HUES6 (cell line): Measurements from ENCODE around the gene CSF1R.

ENCODE experiments used
- H3K27ac ChIP-seq: 2 replicates; pipeline ENCODE4 v1.7.0; 2013; ENCODE audit warnings: low read depth, mild to moderate bottlenecking, low read length, inconsistent platforms
- H3K27me3 ChIP-seq: 2 replicates; pipeline ENCODE4 v1.6.1; 2013; ENCODE audit warnings: low read length; ENCODE audit not compliant: control insufficient read depth, insufficient read depth
- H3K36me3 ChIP-seq: 2 replicates; pipeline ENCODE4 v1.6.1; 2013; ENCODE audit warnings: low read length; ENCODE audit not compliant: control insufficient read depth, insufficient read depth
- H3K4me1 ChIP-seq: 2 replicates; pipeline ENCODE4 v1.6.1; 2013; ENCODE audit warnings: low read length; ENCODE audit not compliant: control insufficient read depth, insufficient read depth
- H3K4me3 ChIP-seq: 2 replicates; pipeline ENCODE4 v1.5.1; 2013; ENCODE audit warnings: low read depth, low read length
- H3K9ac ChIP-seq: one replicate; pipeline ENCODE4 v1.6.1; 2013; ENCODE audit warnings: mild to moderate bottlenecking, low read length
- H3K9me3 ChIP-seq: 2 replicates; pipeline ENCODE4 v1.6.1; 2013; ENCODE audit warnings: low read depth, low read length; ENCODE audit not compliant: control insufficient read depth, insufficient read depth

Gene CSF1R

GRCh38 chr5:150126921-150127265, 40.5 kb upstream of the CSF1R start:
- Histone ChIP-seq H3K4me1 (peaks cover 24% of the 10 kb centered on the region), H3K27ac (no peak overlapping the region), H3K4me3 (no peak overlapping the region), H3K36me3 (peaks cover 24% of the 10 kb centered on the region; the same call in 1 of the 2 replicates), H3K9me3 (no peaks in the 10 kb centered on the region), H3K27me3 (peaks cover 14% of the 10 kb centered on the region), H3K9ac (no peak overlapping the region)

- Histone ChIP-seq H3K27me3 (peaks cover 9% of the 10 kb centered on the region), H3K9me3 (no peaks in the 10 kb centered on the region), H3K4me3 (no peak overlapping the region), H3K9ac (no peak overlapping the region), H3K36me3 (peaks cover 28% of the 10 kb centered on the region; the same call in 1 of the 2 replicates), H3K4me1 (peaks cover 19% of the 10 kb centered on the region), H3K27ac (no peak overlapping the region)
Measured at GRCh38 chr5:150126199-150126920, 40.0 kb upstream of the CSF1R start.

GRCh38 chr5:150125334-150125733, 39.0 kb upstream of the CSF1R start:
- peaks cover 9% of the 10 kb centered on the region for H3K4me1 ChIP-seq
- H3K36me3 ChIP-seq: peaks cover 28% of the 10 kb centered on the region; the same call in 1 of the 2 replicates

GRCh38 chr5:150124596-150124995, 38.2 kb upstream of the CSF1R start:
- H3K9ac ChIP-seq: no peak overlapping the region
- peaks cover 2% of the 10 kb centered on the region; the same call in 1 of the 2 replicates for H3K4me1 ChIP-seq
- H3K27me3 ChIP-seq: peaks cover 3% of the 10 kb centered on the region
- H3K4me3 ChIP-seq: no peak overlapping the region
- H3K9me3 ChIP-seq: no peaks in the 10 kb centered on the region
- no peak overlapping the region for H3K27ac ChIP-seq
- H3K36me3 ChIP-seq: peaks cover 34% of the 10 kb centered on the region; the same call in 1 of the 2 replicates

More at GRCh38 chr5:150125334-150125733, 39.0 kb upstream of the CSF1R start:
- no peak overlapping the region for H3K4me3 ChIP-seq
- H3K27ac ChIP-seq: no peak overlapping the region
- no peak overlapping the region for H3K9ac ChIP-seq
- peaks cover 6% of the 10 kb centered on the region for H3K27me3 ChIP-seq
- no peaks in the 10 kb centered on the region for H3K9me3 ChIP-seq

DNA sequence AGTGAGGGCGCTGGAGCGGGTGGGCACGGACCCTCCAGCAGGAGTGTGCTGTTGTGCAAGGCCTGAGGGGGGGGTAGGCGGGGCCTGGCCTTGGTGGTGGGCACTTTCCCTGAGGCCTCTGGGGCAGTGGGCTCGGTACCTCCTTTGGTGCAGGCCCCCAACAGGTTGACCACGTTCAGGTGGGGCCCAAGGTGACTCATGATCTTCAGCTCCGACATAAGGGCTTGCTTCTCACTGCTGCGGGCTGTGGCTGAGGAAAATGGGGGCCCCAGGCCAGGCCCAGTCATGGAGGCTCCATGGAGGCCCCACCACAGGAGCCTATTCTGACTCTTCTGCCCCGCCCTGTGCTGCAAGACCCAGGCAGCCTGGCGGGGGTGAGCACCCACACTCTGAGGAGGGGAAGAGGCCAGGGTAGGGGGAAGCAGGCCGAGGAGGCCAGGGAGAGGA, 37.8 kb upstream of the CSF1R start:
- no peaks in the 10 kb centered on the region for H3K9me3 ChIP-seq
- no peaks in the 10 kb centered on the region for H3K27me3 ChIP-seq
- peaks cover 30% of the 10 kb centered on the region; the same call in 1 of the 2 replicates for H3K36me3 ChIP-seq
- H3K27ac ChIP-seq: no peak overlapping the region
- no peak overlapping the region for H3K9ac ChIP-seq
- no peak overlapping the region for H3K4me3 ChIP-seq
- H3K4me1 ChIP-seq: no peaks in the 10 kb centered on the region; the same call in 1 of the 2 replicates

DNA sequence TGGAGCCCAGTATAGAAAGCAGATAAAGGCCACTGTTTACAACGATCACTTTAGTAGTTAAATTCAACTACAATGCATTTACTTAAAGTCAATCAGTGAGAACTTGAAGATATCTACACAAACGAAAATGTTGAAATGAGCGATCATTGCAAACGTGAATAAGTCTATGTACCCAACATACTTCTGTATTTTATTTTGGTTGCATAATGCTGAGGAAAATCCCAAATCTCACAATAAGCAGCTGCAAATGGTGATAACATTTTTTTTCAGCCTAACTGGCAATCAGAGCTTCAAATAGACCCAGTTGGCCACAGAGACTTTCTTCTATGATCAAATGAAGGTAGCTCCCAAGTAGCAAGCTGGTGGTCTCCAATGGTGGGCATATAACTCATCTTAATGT, 37.2 kb upstream of the CSF1R start:
- Histone ChIP-seq H3K36me3 (peaks cover 26% of the 10 kb centered on the region; the same call in 1 of the 2 replicates), H3K4me1 (no peaks in the 10 kb centered on the region; the same call in 1 of the 2 replicates), H3K27me3 (no peaks in the 10 kb centered on the region), H3K9ac (no peak overlapping the region), H3K27ac (no peak overlapping the region), H3K9me3 (no peaks in the 10 kb centered on the region), H3K4me3 (no peak overlapping the region)

DNA sequence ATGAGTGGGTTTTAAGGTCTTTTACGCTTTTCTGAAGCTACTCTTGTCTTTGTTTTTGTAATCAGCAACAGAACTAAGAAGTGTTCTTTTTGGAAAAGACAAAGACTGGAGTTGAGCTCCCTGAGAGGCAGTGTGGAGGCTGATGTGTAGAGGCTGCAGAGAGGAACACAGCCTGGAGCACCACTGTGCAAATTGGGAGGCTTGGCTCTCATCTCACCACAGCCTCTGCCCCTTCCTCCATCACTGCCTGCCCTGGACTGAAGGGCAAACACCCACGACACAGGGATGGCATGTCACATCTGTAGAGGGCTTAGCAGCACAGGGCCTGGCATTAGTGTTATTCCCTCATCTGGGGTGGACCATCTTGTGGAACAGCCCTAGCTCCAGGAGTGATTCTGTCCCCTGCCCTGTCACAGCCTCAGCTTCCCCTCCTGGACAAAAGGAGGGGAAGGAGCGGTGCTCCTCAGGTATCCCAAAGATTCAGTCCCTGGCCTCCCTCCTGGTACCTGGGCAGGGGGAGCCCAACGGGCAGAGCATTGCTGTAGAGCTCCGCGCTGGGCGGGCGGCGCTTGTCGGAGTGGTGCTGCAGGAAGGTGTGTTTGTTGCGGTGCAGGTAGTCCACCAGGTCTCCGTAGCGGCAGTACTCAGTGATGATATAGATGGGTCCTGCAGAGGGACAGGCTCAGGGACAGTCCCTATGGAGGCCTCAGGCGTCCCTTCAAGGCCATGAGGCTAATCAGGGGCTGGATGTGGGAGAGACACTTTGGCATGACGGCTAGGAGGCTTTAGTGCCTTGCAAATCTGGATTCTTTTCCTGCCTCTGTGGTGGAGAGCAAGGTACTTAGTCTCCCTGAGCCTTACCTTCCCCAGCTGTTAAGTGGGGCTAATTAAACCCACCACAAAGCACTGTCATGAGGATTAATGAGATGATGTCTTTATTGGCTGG, 36.5 kb upstream of the CSF1R start:
- Histone ChIP-seq H3K9me3 (no peaks in the 10 kb centered on the region), H3K27ac (no peak overlapping the region), H3K4me3 (no peak overlapping the region), H3K36me3 (peaks cover 26% of the 10 kb centered on the region; the same call in 1 of the 2 replicates), H3K4me1 (no peaks in the 10 kb centered on the region), H3K9ac (no peak overlapping the region), H3K27me3 (no peaks in the 10 kb centered on the region)

GRCh38 chr5:150122158-150122510, 35.8 kb upstream of the CSF1R start:
- H3K9me3 ChIP-seq: no peaks in the 10 kb centered on the region
- no peaks in the 10 kb centered on the region for H3K4me1 ChIP-seq
- no peak overlapping the region for H3K27ac ChIP-seq
- H3K9ac ChIP-seq: no peak overlapping the region
- H3K4me3 ChIP-seq: no peak overlapping the region
- no peaks in the 10 kb centered on the region for H3K27me3 ChIP-seq
- H3K36me3 ChIP-seq: peaks cover 26% of the 10 kb centered on the region; the same call in 1 of the 2 replicates

DNA sequence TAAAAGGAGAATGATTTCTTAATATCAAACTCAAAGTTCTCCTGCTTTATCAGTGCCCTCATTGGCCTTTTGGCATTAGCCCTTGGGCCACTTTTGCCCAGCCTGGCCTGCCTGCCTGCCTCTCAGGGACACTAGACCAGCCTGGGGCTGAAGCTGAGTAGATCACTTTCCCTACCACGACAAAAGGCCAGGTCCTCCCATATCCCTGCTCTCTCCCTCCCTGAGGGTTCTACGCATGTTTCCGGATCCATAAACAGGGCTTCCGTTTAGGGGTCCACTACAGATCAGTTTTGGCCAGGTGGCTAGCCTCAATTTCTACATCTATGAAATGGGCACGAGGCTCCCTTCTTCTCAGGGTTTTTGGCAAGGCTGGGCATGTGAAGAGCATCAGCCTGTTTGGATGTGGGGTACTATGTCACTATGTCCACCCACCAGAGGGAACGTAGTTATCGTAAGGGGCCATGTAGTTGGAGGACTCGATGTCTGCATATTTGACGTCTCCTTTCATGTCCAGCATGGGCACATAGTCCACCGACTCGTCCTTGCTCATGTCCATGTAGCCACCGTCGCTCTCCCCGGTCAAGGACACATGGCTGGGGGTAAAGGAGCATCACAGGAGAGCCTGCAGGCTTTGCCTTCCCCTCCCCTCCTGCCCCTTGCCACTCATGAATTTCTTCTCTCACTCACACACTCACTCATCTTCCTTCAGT, 35.2 kb upstream of the CSF1R start:
- Histone ChIP-seq H3K4me1 (no peaks in the 10 kb centered on the region), H3K4me3 (no peak overlapping the region), H3K9me3 (no peaks in the 10 kb centered on the region), H3K36me3 (peaks cover 26% of the 10 kb centered on the region; the same call in 1 of the 2 replicates), H3K27me3 (no peaks in the 10 kb centered on the region), H3K27ac (no peak overlapping the region), H3K9ac (no peak overlapping the region)

- no peaks in the 10 kb centered on the region for H3K27me3 ChIP-seq
- no peaks in the 10 kb centered on the region for H3K4me1 ChIP-seq
- no peak overlapping the region for H3K4me3 ChIP-seq
- H3K9me3 ChIP-seq: no peaks in the 10 kb centered on the region
- H3K9ac ChIP-seq: no peak overlapping the region
- H3K27ac ChIP-seq: no peak overlapping the region
- H3K36me3 ChIP-seq: peaks cover 22% of the 10 kb centered on the region; the same call in 1 of the 2 replicates
Measured at GRCh38 chr5:150120617-150121447, 34.5 kb upstream of the CSF1R start.
